H1 (cell line): ENCODE results near the gene UBTD1. TPM values are rescaled to one million over a fixed set of nuclear protein-coding genes. Genes with fewer than 3 reads are reported as not detected.

Experiments used
- CTCF ChIA-PET: fragments of 300-600 bp; sonication (Branson Sonifier 250); formaldehyde crosslinking; loops from one replicate; lab custom pipeline; 2021; ENCODE audit not compliant: partially characterized antibody; lab: Charles Lee
- POLR2A ChIA-PET: fragments of 300-600 bp; sonication (Branson Sonifier 250); formaldehyde crosslinking; loops from one replicate; lab custom pipeline; 2021; ENCODE audit warnings: inconsistent platforms; ENCODE audit not compliant: partially characterized antibody; lab: Charles Lee
- DNase-seq, 2 experiments: peaks; one replicate each; pipeline versions ENCODE4 v3.0.0 to v3.0.0-alpha.2; 2010 to 2022; ENCODE audit warnings: low spot score in 2 of 2, low read depth in 1 of 2, mixed read lengths in 1 of 2
- FAIRE-seq: peaks from 2 replicates; lab custom pipeline; 2011; peaks lifted over from hg19 to GRCh38; lab: Jason Lieb, UNC
- H2AFZ ChIP-seq: 2 replicates; pipeline ENCODE4 v1.8.1; 2012; ENCODE audit warnings: low read length, inconsistent platforms
- H2AK5ac ChIP-seq: 2 replicates; pipeline ENCODE4 v1.6.1; 2013; ENCODE audit warnings: low read depth, low read length
- H2BK120ac ChIP-seq: replicated peaks from 2 replicates; pipeline ENCODE3; 2013; ENCODE audit warnings: low read depth, low read length, inconsistent platforms
- H2BK12ac ChIP-seq: 2 replicates; pipeline ENCODE4 v1.6.1; 2013; ENCODE audit warnings: low read depth, low read length
- H2BK15ac ChIP-seq: 2 replicates; pipeline ENCODE4 v1.6.1; 2013; ENCODE audit warnings: low read length
- H2BK20ac ChIP-seq: 2 replicates; pipeline ENCODE4 v1.6.1; 2013; ENCODE audit warnings: low read length
- H2BK5ac ChIP-seq: 2 replicates; pipeline ENCODE4 v1.6.1; 2013; ENCODE audit warnings: low read depth, low read length
- H3K14ac ChIP-seq: 2 replicates; pipeline ENCODE4 v1.6.1; 2013; ENCODE audit warnings: inconsistent platforms; ENCODE audit not compliant: insufficient read length
- H3K18ac ChIP-seq: 2 replicates; pipeline ENCODE4 v1.6.1; 2013; ENCODE audit warnings: low read length; ENCODE audit errors: extremely low read depth
- H3K23ac ChIP-seq: 2 replicates; pipeline ENCODE4 v1.6.1; 2013; ENCODE audit warnings: inconsistent platforms; ENCODE audit not compliant: insufficient read length
- H3K23me2 ChIP-seq: 2 replicates; pipeline ENCODE4 v1.6.1; 2013; ENCODE audit warnings: low read depth, low read length
- H3K27ac ChIP-seq: 2 replicates; pipeline ENCODE4 v1.6.1; 2011; ENCODE audit warnings: low read depth, low read length, inconsistent platforms
- H3K27me3 ChIP-seq, 4 experiments: replicated peaks in 1 of 4; 1 replicate in 1 of 4; 2 replicates in 3 of 4; pipeline versions ENCODE4 v1.6.1 to v1.8.1; 2011 to 2013; ENCODE audit warnings: low read length in 3 of 4, mild to moderate bottlenecking in 3 of 4, inconsistent platforms in 2 of 4, mixed read lengths in 2 of 4, moderate library complexity in 1 of 4; ENCODE audit not compliant: control insufficient read depth in 3 of 4, insufficient read depth in 3 of 4; ENCODE audit errors: extremely low read depth in 1 of 4
- H3K36me3 ChIP-seq, 4 experiments: 2 replicates each; pipeline versions ENCODE4 v1.6.1 to v1.8.1; 2011 to 2013; ENCODE audit warnings: mild to moderate bottlenecking in 4 of 4, low read length in 3 of 4, moderate library complexity in 2 of 4, control low read depth in 1 of 4, inconsistent platforms in 1 of 4; ENCODE audit not compliant: insufficient read depth in 4 of 4, control insufficient read depth in 2 of 4
- H3K4ac ChIP-seq: replicated peaks from 2 replicates; pipeline ENCODE3; 2013; ENCODE audit warnings: low read length, low read depth, mixed read lengths, inconsistent platforms; ENCODE audit not compliant: insufficient read length
- H3K4me1 ChIP-seq, 4 experiments: replicated peaks in 1 of 4; 1 replicate in 1 of 4; 2 replicates in 3 of 4; pipeline versions ENCODE4 v1.6.1 to v1.8.1; 2011 to 2013; ENCODE audit warnings: low read length in 3 of 4, inconsistent platforms in 2 of 4, mixed read lengths in 1 of 4; ENCODE audit not compliant: insufficient read depth in 4 of 4, control insufficient read depth in 3 of 4
- H3K4me2 ChIP-seq, 2 experiments: 2 replicates each; pipeline versions ENCODE4 v1.6.1 to v1.8.1; 2011 to 2013; ENCODE audit warnings: low read depth in 2 of 2, low read length in 2 of 2, control low read depth in 1 of 2, inconsistent platforms in 1 of 2, mild to moderate bottlenecking in 1 of 2; ENCODE audit not compliant: insufficient read depth in 1 of 2
- H3K4me3 ChIP-seq, 4 experiments: fragments of 200-600, 300-600 bp in 1 of 4; sonication (generic), shearing (Covaris generic), sonication (Bioruptor Twin) in 1 of 4; 2 replicates each; pipeline versions ENCODE4 v1.5.1 to v1.8.1; 2011 to 2016; ENCODE audit warnings: low read length in 4 of 4, low read depth in 3 of 4, control low read depth in 2 of 4, inconsistent platforms in 2 of 4, mild to moderate bottlenecking in 2 of 4, mixed read lengths in 1 of 4, moderate library complexity in 1 of 4; ENCODE audit not compliant: insufficient read depth in 2 of 4; ENCODE audit errors: extremely low read depth in 1 of 4
- H3K56ac ChIP-seq: replicated peaks from 2 replicates; pipeline ENCODE3; 2013; ENCODE audit warnings: low read depth, mild to moderate bottlenecking, mixed read lengths, low read length, inconsistent platforms; ENCODE audit not compliant: insufficient read length
- H3K79me1 ChIP-seq: 2 replicates; pipeline ENCODE4 v1.6.1; 2013; ENCODE audit warnings: low read depth, low read length, control low read depth
- H3K79me2 ChIP-seq, 2 experiments: 2 replicates each; pipeline versions ENCODE4 v1.6.1 to v1.8.1; 2012 to 2013; ENCODE audit warnings: low read length in 2 of 2, mild to moderate bottlenecking in 2 of 2, inconsistent platforms in 1 of 2; ENCODE audit not compliant: insufficient read depth in 2 of 2, control insufficient read depth in 1 of 2
- H3K9ac ChIP-seq, 4 experiments: replicated peaks in 1 of 4; 1 replicate in 1 of 4; 2 replicates in 3 of 4; pipeline versions ENCODE4 v1.6.1 to v1.8.1; 2011 to 2013; ENCODE audit warnings: low read depth in 3 of 4, low read length in 3 of 4, control low read depth in 2 of 4, mild to moderate bottlenecking in 2 of 4, moderate library complexity in 2 of 4, inconsistent platforms in 1 of 4; ENCODE audit errors: extremely low read depth in 1 of 4
- H3K9me3 ChIP-seq, 2 experiments: 2 replicates each; pipeline versions ENCODE4 v1.6.1 to v1.8.1; 2012 to 2013; ENCODE audit warnings: mild to moderate bottlenecking in 2 of 2, moderate library complexity in 2 of 2, control low read depth in 1 of 2, inconsistent platforms in 1 of 2, low read depth in 1 of 2, low read length in 1 of 2, mixed read lengths in 1 of 2; ENCODE audit not compliant: insufficient read depth in 2 of 2
- H4K20me1 ChIP-seq, 2 experiments: replicated peaks in 1 of 2; 2 replicates each; pipeline versions ENCODE3 to v1.8.1; 2011 to 2013; ENCODE audit warnings: inconsistent platforms in 2 of 2, low read length in 2 of 2, mild to moderate bottlenecking in 1 of 2; ENCODE audit not compliant: insufficient read depth in 2 of 2, control insufficient read depth in 1 of 2
- H4K5ac ChIP-seq: 2 replicates; pipeline ENCODE4 v1.6.1; 2013; ENCODE audit warnings: low read length, low read depth, mixed read lengths, inconsistent platforms; ENCODE audit not compliant: insufficient read length
- H4K8ac ChIP-seq: 2 replicates; pipeline ENCODE4 v1.8.0; 2013; ENCODE audit warnings: mild to moderate bottlenecking, moderate library complexity, low read length, inconsistent platforms; ENCODE audit not compliant: insufficient read depth; ENCODE audit errors: extremely low read depth
- H4K91ac ChIP-seq: replicated peaks from 2 replicates; pipeline ENCODE3; 2013; ENCODE audit warnings: low read length, mixed read lengths, inconsistent platforms; ENCODE audit not compliant: insufficient read length
- SP4 ChIP-seq: IDR thresholded peaks from 2 replicates; pipeline ENCODE4 v1.6.1; 2012; ENCODE audit warnings: low read length, inconsistent platforms
- ZNF274 ChIP-seq: IDR thresholded peaks from 2 replicates; pipeline ENCODE4 v1.7.0; 2012; ENCODE audit warnings: low read length, borderline replicate concordance; ENCODE audit errors: extremely low read depth
- WGBS, 2 experiments: shearing (Covaris generic) in 1 of 2; methylation state at CpG; one replicate each; pipeline versions ENCODE4 v1.1.6 to v1.1.7; 2013 to 2015; ENCODE audit warnings: low lambda C conversion rate in 2 of 2, mixed read lengths in 2 of 2, inconsistent platforms in 1 of 2, low coverage in 1 of 2, missing lambda C conversion rate in 1 of 2; ENCODE audit not compliant: insufficient replicate concordance in 2 of 2, insufficient coverage in 1 of 2, insufficient read length in 1 of 2; ENCODE audit errors: extremely low coverage in 1 of 2, missing lambda C conversion rate in 1 of 2; 5-methylcytosine and 5-hydroxymethylcytosine counted together
- polyA plus RNA-seq, 7 experiments: library from polyadenylated mRNA; depleted of rRNA in 3 of 7; stranded (reverse) in 5 of 7; unstranded in 2 of 7; fragments of >200 nt in 5 of 7; fragments of 200-250 nt in 2 of 7; gene quantifications; 1 replicate in 5 of 7; 2 replicates in 1 of 7; 4 replicates in 1 of 7; pipeline versions ENCODE4 v1.2.1 to v1.2.3, GENCODE V29; 2011 to 2013; ENCODE audit warnings: missing spikeins in 2 of 7, mixed read lengths in 2 of 7
- total RNA-seq: library from RNA; stranded (reverse); fragmentation: NEBNext Ultra II Directional; extraction: Animal tissue kit (Norgen Biotek cat#: 25700); gene quantifications from 2 replicates; pipeline ENCODE4 v1.2.1, GENCODE V29; 2021

The UBTD1 gene
- total and polyA plus RNA-seq, 2 of the 8 experiments (the other 6 are each of a cell fraction or from before 2014, with no cell fraction given) = 22.3 to 36.2 TPM

GRCh38 chr10:97564776-97565175 is 66.1 kb downstream of the UBTD1 start:
- H2AFZ ChIP-seq = no peak overlapping the region
- no peaks in the 10 kb centered on the region for H3K4me1 ChIP-seq
- H3K9ac ChIP-seq = no peak overlapping the region
- H4K91ac ChIP-seq = no peak overlapping the region
- H3K56ac ChIP-seq = no peak overlapping the region
- H4K8ac ChIP-seq = no peak overlapping the region
- no peak overlapping the region for H2BK5ac ChIP-seq
- no peaks in the 10 kb centered on the region for H3K79me2 ChIP-seq
- H3K36me3 ChIP-seq = peaks cover 0 to 7% (median 0%) of the 10 kb centered on the region in 4 experiments; a peak in 2 of 8 replicates
- H2BK15ac ChIP-seq = no peak overlapping the region
- POLR2A ChIA-PET = no interaction called here
- H3K79me1 ChIP-seq = no peaks in the 10 kb centered on the region
- TF ChIP-seq SP4 (no peak), ZNF274 (no peak)
- H3K18ac ChIP-seq = no peak overlapping the region
- H2BK20ac ChIP-seq = no peak overlapping the region
- H3K27ac ChIP-seq = no peak overlapping the region
- no peak overlapping the region for H2BK120ac ChIP-seq
- CTCF ChIA-PET = interaction anchor here (0.8 to 1.3 kb wide), 3 partner anchors 10 to 47 kb away, joined by 3 to 6 read pairs (median 5); no protein-coding TSS in a partner anchor
- H4K5ac ChIP-seq = no peak overlapping the region
- DNase-seq = no peak
- H3K27me3 ChIP-seq = no peaks in the 10 kb centered on the region
- H3K9me3 ChIP-seq = peaks cover 3 to 4% of the 10 kb centered on the region in 2 experiments; a peak in 1 of 4 replicates
- H2AK5ac ChIP-seq = no peak overlapping the region
- H3K4me2 ChIP-seq = no peak overlapping the region
- H4K20me1 ChIP-seq = no peaks in the 10 kb centered on the region
- H3K4me3 ChIP-seq = no peak overlapping the region
- 89% methylated on average over 4 of the region's 4 CpGs; no CpG with 5 or more reads in 1 of the 2 experiments for WGBS, 2 experiments
- H3K14ac ChIP-seq = no peak overlapping the region
- FAIRE-seq = no peak
- H3K4ac ChIP-seq = no peak overlapping the region
- no peak overlapping the region for H3K23ac ChIP-seq
- H3K23me2 ChIP-seq = no peaks in the 10 kb centered on the region
- no peak overlapping the region for H2BK12ac ChIP-seq
